ENCODE measurements around the gene CRPPA. TPM values are rescaled to one million over a fixed set of nuclear protein-coding genes. Genes with fewer than 3 reads are reported as not detected.

CRPPA gene
- total and polyA plus RNA-seq, 2 of the 4 experiments (the other 2 are of a cell fraction): 0.67 to 1.3 TPM

DNA sequence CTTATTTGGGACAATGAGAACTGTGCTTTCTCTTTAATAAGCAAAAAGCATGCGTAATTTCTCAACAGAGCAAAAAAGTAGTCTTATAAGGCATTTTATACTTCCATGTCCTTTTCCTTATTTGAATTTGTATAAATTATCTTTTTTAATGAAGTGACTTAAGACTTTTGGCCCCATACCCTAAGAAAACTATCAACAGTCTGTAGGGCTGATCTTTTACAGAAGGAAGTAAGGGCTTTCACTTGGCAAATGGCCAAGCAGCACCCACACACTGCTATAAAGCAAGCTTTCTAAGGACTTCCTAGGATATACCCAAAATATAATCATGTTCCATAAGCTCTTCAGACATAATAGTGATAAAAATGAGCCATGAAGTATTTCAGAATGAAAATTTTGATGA is 3.4 kb downstream of the CRPPA start:
- no peak overlapping the region for H3K18ac ChIP-seq (ENCODE audit: low read depth, low read length)
- no peak overlapping the region for H3K4ac ChIP-seq (ENCODE audit: low read depth, low read length)
- ChIA-PET POLR2A (ENCODE audit: unreplicated experiment) (no interaction called here), CTCF (interaction anchor here (1.2 kb wide), 1 partner anchor 147 kb away, joined by 4 read pairs; no protein-coding TSS in a partner anchor)
- H3K27me3 ChIP-seq (ENCODE audit: control insufficient read depth, insufficient read depth, low read length): no peaks in the 10 kb centered on the region
- no peak overlapping the region for H3K56ac ChIP-seq (ENCODE audit: extremely low read depth, insufficient read depth, low read length)
- H4K91ac ChIP-seq (ENCODE audit: insufficient read depth, low read depth, low read length): no peak overlapping the region
- peaks cover 7 to 8% of the 10 kb centered on the region in 2 experiments; a peak in 2 of 4 replicates for H3K79me1 ChIP-seq (ENCODE audit: low read depth in 1 of 2, low read length in 2 of 2)
- no peak overlapping the region for H2BK120ac ChIP-seq (ENCODE audit: low read depth, low read length)
- TF ChIP-seq RCOR1 (IDR thresholded peaks at IDR 0.05; ENCODE audit: insufficient replicate concordance, low read length): no peak
- TF ChIP-seq MAZ (IDR thresholded peaks at IDR 0.05; ENCODE audit: borderline replicate concordance, low read depth, low read length): no peak
- no peak for TF ChIP-seq BHLHE40 (IDR thresholded peaks at IDR 0.05; ENCODE audit: low read depth, low read length)
- no peak for TF ChIP-seq FOS (IDR thresholded peaks at IDR 0.05; ENCODE audit: low read depth, low read length)
- TF ChIP-seq ELK1 (IDR thresholded peaks at IDR 0.05; ENCODE audit: borderline replicate concordance, low read depth, low read length): no peak
- TF ChIP-seq POLR2A (IDR thresholded peaks at IDR 0.05; ENCODE audit: low read depth, low read length): no peak
- TF ChIP-seq USF2 (IDR thresholded peaks at IDR 0.05; ENCODE audit: low read depth, low read length): no peak
- no peak for TF ChIP-seq MXI1 (IDR thresholded peaks at IDR 0.05; ENCODE audit: borderline replicate concordance, low read depth, low read length)
- TF ChIP-seq CEBPB (IDR thresholded peaks at IDR 0.05; ENCODE audit: low read depth, low read length): no peak
- TF ChIP-seq RAD21 (IDR thresholded peaks at IDR 0.05; ENCODE audit: low read length): no peak
- TF ChIP-seq NFE2L2 (IDR thresholded peaks at IDR 0.05; ENCODE audit: low read depth, low read length): no peak
- no peak for TF ChIP-seq CHD1 (IDR thresholded peaks at IDR 0.05; ENCODE audit: low read depth, low read length)
- TF ChIP-seq SMC3 (IDR thresholded peaks at IDR 0.05; ENCODE audit: low read depth, low read length): no peak
- TF ChIP-seq, protein P1, sequence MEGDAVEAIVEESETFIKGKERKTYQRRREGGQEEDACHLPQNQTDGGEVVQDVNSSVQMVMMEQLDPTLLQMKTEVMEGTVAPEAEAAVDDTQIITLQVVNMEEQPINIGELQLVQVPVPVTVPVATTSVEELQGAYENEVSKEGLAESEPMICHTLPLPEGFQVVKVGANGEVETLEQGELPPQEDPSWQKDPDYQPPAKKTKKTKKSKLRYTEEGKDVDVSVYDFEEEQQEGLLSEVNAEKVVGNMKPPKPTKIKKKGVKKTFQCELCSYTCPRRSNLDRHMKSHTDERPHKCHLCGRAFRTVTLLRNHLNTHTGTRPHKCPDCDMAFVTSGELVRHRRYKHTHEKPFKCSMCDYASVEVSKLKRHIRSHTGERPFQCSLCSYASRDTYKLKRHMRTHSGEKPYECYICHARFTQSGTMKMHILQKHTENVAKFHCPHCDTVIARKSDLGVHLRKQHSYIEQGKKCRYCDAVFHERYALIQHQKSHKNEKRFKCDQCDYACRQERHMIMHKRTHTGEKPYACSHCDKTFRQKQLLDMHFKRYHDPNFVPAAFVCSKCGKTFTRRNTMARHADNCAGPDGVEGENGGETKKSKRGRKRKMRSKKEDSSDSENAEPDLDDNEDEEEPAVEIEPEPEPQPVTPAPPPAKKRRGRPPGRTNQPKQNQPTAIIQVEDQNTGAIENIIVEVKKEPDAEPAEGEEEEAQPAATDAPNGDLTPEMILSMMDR (conservative IDR thresholded peaks at IDR 0.05; ENCODE audit: low read depth, low read length): no peak
- TF ChIP-seq MAFK (IDR thresholded peaks at IDR 0.05; ENCODE audit: low read depth, low read length): no peak
- no peak for TF ChIP-seq RFX5 (IDR thresholded peaks at IDR 0.05; ENCODE audit: low read depth, low read length)
- no peak overlapping the region for H2AFZ ChIP-seq (replicated peaks; ENCODE audit: low read length, poor library complexity)
- no TSS peak for BruUV-seq (replicated peaks)
- no peak overlapping the region for H3K27ac ChIP-seq (ENCODE audit: insufficient read depth, low read length)
- dilution Hi-C loops (cut with HindIII; ENCODE audit: low sequenced_read_pairs, unreplicated experiment) (no loop called here), in situ Hi-C loops (cut with MboI; ENCODE audit: low sequenced_read_pairs) (no loop called here), intact Hi-C loops (cut with micrococcal nuclease) (no loop called here)
- H2BK5ac ChIP-seq (ENCODE audit: low read depth, low read length, poor library complexity, severe bottlenecking): no peak overlapping the region
- H2BK20ac ChIP-seq (ENCODE audit: low read depth, low read length): peak overlapping the region; percentile 46; the same call in 1 of the 2 replicates
- H3K9ac ChIP-seq (ENCODE audit: low read depth, low read length): no peak overlapping the region
- DNase-seq (peak; percentile 3), ATAC-seq (ENCODE audit: low read depth) (no peak)
- no peaks in the 10 kb centered on the region for H3K9me3 ChIP-seq (ENCODE audit: control insufficient read depth, insufficient read depth, low read length)
- no peak overlapping the region for H3K4me3 ChIP-seq (ENCODE audit: insufficient read depth, low read depth, low read length)
- H3K14ac ChIP-seq (replicated peaks; ENCODE audit: low read depth, low read length): no peak overlapping the region
- H4K5ac ChIP-seq (ENCODE audit: low read depth, low read length): no peak overlapping the region
- no peak overlapping the region for H2AK9ac ChIP-seq (replicated peaks; ENCODE audit: low read depth, low read length, poor library complexity)
- no peak overlapping the region for H2AK5ac ChIP-seq (ENCODE audit: low read depth, low read length)
- H3K4me1 ChIP-seq (ENCODE audit: control insufficient read depth, insufficient read depth, low read length): peaks cover 11% of the 10 kb centered on the region
- WGBS, 2 experiments (ENCODE audit: extremely low coverage in 2 of 2, insufficient read length in 1 of 2): no CpG with 5 or more reads among the region's 1 CpG
- peaks cover 8% of the 10 kb centered on the region for H3K9me1 ChIP-seq (ENCODE audit: insufficient read depth, low read length)
- no peaks in the 10 kb centered on the region for H3K36me3 ChIP-seq (ENCODE audit: control insufficient read depth, insufficient read depth, low read length)
- H4K20me1 ChIP-seq (ENCODE audit: insufficient read depth, low read length): no peaks in the 10 kb centered on the region
- H3K23ac ChIP-seq (ENCODE audit: low read depth, low read length): no peak overlapping the region
- H2BK15ac ChIP-seq (ENCODE audit: low read depth, low read length): no peak overlapping the region
- H3K4me2 ChIP-seq (ENCODE audit: low read depth, low read length): no peak overlapping the region
- H4K8ac ChIP-seq (ENCODE audit: low read depth in 2 of 2, low read length in 2 of 2): no peak overlapping the region

Data from IMR-90 (cell line).